Skin of body (tissue), 2 donors: ENCODE results near the gene SCFD1. TPM values are rescaled to one million over a fixed set of nuclear protein-coding genes. Genes with fewer than 3 reads are reported as not detected.
"Not testable (repeated sequence)": the region's sequence is repeated elsewhere in the genome, so short reads cannot be mapped to it uniquely, and the experiment has no call there.

Source experiments
- DNase-seq: peaks from one replicate; lab custom pipeline; 2025; lab: John Stamatoyannopoulos, UW
- total RNA-seq: library from RNA; depleted of rRNA; stranded (reverse); fragments of >200 nt; gene quantifications from one replicate; pipeline ENCODE4 v1.2.3, GENCODE V29; 2014

SCFD1 gene
- 141 TPM for total RNA-seq

- DNase-seq = peak; percentile 90
Observed at GRCh38 chr14:30621940-30622830, at the start of gene SCFD1. SCFD1 (plus strand) TSS chr14:30622319; CDS start chr14:30622339, 20 bp downstream.

GRCh38 chr14:30572771-30573170 lies 49.3 kb upstream of the SCFD1 start:
- DNase-seq = no peak

GRCh38 chr14:30573226-30573814 lies 48.8 kb upstream of the SCFD1 start:
- no peak for DNase-seq

- no peak for DNase-seq
Observed at GRCh38 chr14:30573966-30574365, 48.2 kb upstream of the SCFD1 start.

- DNase-seq = not testable (repeated sequence)
Observed at GRCh38 chr14:30574777-30575176, 47.3 kb upstream of the SCFD1 start.

- DNase-seq = not testable (repeated sequence)
Observed at GRCh38 chr14:30576333-30576732, 45.8 kb upstream of the SCFD1 start.

- DNase-seq = no peak
Observed at GRCh38 chr14:30580616-30581282, 41.4 kb upstream of the SCFD1 start.

GRCh38 chr14:30581283-30581625 lies 40.9 kb upstream of the SCFD1 start:
- no peak for DNase-seq

GRCh38 chr14:30582376-30582775 lies 39.7 kb upstream of the SCFD1 start:
- DNase-seq = no peak

GRCh38 chr14:30584058-30584630 lies 38.0 kb upstream of the SCFD1 start:
- DNase-seq = peak; percentile 28

GRCh38 chr14:30585204-30585603 lies 36.9 kb upstream of the SCFD1 start:
- DNase-seq = no peak

- no peak for DNase-seq
Observed at GRCh38 chr14:30587141-30587540, 35.0 kb upstream of the SCFD1 start.

- DNase-seq = no peak
Observed at GRCh38 chr14:30588873-30589272, 33.2 kb upstream of the SCFD1 start.

- no peak for DNase-seq
Observed at GRCh38 chr14:30596935-30597334, 25.2 kb upstream of the SCFD1 start.

GRCh38 chr14:30597504-30597903 lies 24.6 kb upstream of the SCFD1 start:
- DNase-seq = no peak

GRCh38 chr14:30600922-30601918 lies 20.9 kb upstream of the SCFD1 start:
- no peak for DNase-seq

GRCh38 chr14:30603402-30603801 lies 18.7 kb upstream of the SCFD1 start:
- DNase-seq = no peak

- not testable (repeated sequence) for DNase-seq
Observed at GRCh38 chr14:30604696-30605095, 17.4 kb upstream of the SCFD1 start.

GRCh38 chr14:30607156-30607780 lies 14.9 kb upstream of the SCFD1 start:
- no peak for DNase-seq

- no peak for DNase-seq
Observed at GRCh38 chr14:30608533-30609006, 13.5 kb upstream of the SCFD1 start.
